ENCODE measurements around the gene CTNNBIP1.

Gene CTNNBIP1

GRCh38 chr1:9916452-9916851 lies 6.4 kb upstream of the CTNNBIP1 start:
- DNase-seq (ENCODE audit: low spot score) = no peak
- TF ChIP-seq, protein P1, sequence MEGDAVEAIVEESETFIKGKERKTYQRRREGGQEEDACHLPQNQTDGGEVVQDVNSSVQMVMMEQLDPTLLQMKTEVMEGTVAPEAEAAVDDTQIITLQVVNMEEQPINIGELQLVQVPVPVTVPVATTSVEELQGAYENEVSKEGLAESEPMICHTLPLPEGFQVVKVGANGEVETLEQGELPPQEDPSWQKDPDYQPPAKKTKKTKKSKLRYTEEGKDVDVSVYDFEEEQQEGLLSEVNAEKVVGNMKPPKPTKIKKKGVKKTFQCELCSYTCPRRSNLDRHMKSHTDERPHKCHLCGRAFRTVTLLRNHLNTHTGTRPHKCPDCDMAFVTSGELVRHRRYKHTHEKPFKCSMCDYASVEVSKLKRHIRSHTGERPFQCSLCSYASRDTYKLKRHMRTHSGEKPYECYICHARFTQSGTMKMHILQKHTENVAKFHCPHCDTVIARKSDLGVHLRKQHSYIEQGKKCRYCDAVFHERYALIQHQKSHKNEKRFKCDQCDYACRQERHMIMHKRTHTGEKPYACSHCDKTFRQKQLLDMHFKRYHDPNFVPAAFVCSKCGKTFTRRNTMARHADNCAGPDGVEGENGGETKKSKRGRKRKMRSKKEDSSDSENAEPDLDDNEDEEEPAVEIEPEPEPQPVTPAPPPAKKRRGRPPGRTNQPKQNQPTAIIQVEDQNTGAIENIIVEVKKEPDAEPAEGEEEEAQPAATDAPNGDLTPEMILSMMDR (conservative IDR thresholded peaks at IDR 0.05; ENCODE audit: low read depth) = no peak
- ChIA-PET POLR2A (ENCODE audit: low non-redundant PET) (interaction anchor here (0.6 to 1.1 kb wide), 2 partner anchors 27 to 1888 kb away, joined by 3 to 5 read pairs; partner anchors contain the start of genes LZIC and NMNAT1), CTCF (interaction anchor here (0.7 to 0.8 kb wide), 2 partner anchors 48 to 287 kb away, joined by 3 read pairs; no protein-coding TSS in a partner anchor)
- H3K27ac ChIP-seq = no peak overlapping the region

DNA sequence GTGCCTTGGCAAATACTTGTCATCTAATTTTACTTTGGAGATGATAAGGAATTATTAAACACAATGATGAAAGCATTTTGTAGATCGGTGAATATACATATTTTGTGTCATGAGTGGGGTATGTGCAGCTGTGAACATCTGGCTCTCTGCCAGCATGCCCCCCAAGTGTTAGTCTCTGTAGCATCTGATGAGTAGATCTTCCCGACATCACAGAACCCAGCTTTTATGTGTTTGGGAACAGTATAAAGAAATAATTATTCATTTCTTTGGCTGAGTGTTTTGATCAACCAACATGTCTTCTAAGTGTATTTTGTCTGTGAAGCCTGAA lies 4.5 kb upstream of the CTNNBIP1 start:
- TF ChIP-seq, protein P1 (conservative IDR thresholded peaks at IDR 0.05; ENCODE audit: low read depth) = no peak
- no peak overlapping the region for H3K27ac ChIP-seq
- DNase-seq (ENCODE audit: low spot score) = no peak
- CTCF ChIA-PET = interaction anchor here (0.6 to 2.1 kb wide), 8 partner anchors 20 to 505 kb away, joined by 3 to 16 read pairs (median 4); no protein-coding TSS in a partner anchor
- POLR2A ChIA-PET (ENCODE audit: low non-redundant PET) = no interaction called here

- no peak for DNase-seq (ENCODE audit: low spot score)
- ChIA-PET CTCF (interaction anchor here (0.7 kb wide), 1 partner anchor 44 kb away, joined by 3 read pairs; no protein-coding TSS in a partner anchor), POLR2A (ENCODE audit: low non-redundant PET) (no interaction called here)
- no peak overlapping the region for H3K27ac ChIP-seq
- TF ChIP-seq, protein P1 (conservative IDR thresholded peaks at IDR 0.05; ENCODE audit: low read depth) = no peak
These were observed 2.3 kb upstream of the CTNNBIP1 start for GRCh38 chr1:9912264-9912936.

GRCh38 chr1:9910423-9911178 lies 532 bp upstream of the CTNNBIP1 start:
- peak; percentile 98 for DNase-seq (ENCODE audit: low spot score)
- H3K27ac ChIP-seq = peak overlapping the region; percentile 96
- ChIA-PET POLR2A (ENCODE audit: low non-redundant PET) (interaction anchor here (0.8 kb wide), 1 partner anchor 20 kb away, joined by 10 read pairs; no protein-coding TSS in a partner anchor), CTCF (no interaction called here)
- TF ChIP-seq, protein P1 (conservative IDR thresholded peaks at IDR 0.05; ENCODE audit: low read depth) = no peak

DNA sequence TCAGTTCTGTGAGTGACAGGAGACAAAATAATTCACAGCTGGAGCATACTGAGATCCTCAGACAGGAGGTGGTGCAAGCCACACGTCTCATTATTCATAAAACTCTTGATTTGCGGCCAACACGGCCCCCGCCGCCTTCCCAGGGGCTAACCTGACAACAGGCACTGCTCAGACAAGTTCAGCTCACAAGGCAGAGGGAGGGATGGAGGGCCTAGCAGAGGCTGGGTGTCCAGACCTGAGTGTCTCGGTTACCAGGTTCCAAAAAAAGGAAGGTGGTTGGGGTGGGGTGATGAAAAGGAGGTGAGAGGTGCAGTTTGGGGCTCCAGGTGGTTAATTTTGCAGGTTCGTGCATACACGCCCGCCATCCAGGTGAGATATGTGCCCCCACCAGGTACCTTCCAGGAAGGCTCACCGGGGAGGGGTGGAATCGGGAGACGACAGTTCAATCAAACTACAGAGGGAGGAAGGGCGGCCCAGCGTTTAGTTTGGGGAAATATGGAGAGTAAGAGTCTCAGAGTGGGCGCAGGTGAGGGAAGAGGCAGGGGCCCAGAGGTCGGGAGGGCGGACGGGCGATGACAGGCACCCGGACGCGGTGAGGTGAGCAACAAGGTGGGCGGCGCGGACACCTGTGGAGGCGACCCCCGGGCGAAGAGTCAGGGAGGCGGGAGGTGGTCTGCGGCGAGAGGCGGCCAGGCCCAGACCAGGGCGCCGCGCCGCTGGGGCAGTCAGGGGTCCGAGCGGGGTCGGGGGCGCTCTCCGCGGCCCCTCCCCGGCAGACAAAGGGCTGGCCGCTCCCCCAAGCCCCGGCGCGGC lies 629 bp downstream of the CTNNBIP1 start:
- TF ChIP-seq, protein P1 (conservative IDR thresholded peaks at IDR 0.05; ENCODE audit: low read depth) = no peak
- peak overlapping the region; percentile 96 for H3K27ac ChIP-seq
- ChIA-PET CTCF (interaction anchor here (0.8 kb wide), 1 partner anchor 34 kb away, joined by 4 read pairs; no protein-coding TSS in a partner anchor), POLR2A (ENCODE audit: low non-redundant PET) (no interaction called here)
- peak; percentile 30 for DNase-seq (ENCODE audit: low spot score)

DNA sequence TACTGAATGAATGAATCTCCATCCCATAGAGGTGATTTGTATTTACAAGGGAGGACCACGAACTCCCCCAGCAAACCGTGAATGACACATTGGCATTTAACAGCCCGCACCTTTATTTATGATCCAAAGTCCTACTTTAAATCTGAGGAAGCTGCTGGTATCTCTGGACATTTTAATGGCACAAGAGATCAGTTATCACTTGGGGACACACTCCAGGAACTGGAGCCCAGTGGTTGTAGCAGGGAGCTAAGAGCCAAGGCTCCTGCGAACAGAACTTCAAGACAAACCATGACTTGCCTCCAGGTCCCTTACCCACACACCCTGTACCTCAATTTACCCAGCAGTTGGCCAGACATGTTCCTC lies 1.2 kb downstream of the CTNNBIP1 start:
- ChIA-PET CTCF (interaction anchor here (0.8 kb wide), 1 partner anchor 33 kb away, joined by 4 read pairs; no protein-coding TSS in a partner anchor), POLR2A (ENCODE audit: low non-redundant PET) (interaction anchor here (1.9 kb wide), 1 partner anchor 18 kb away, joined by 6 read pairs; no protein-coding TSS in a partner anchor)
- TF ChIP-seq, protein P1 (conservative IDR thresholded peaks at IDR 0.05; ENCODE audit: low read depth) = no peak
- DNase-seq (ENCODE audit: low spot score) = no peak
- H3K27ac ChIP-seq = peak overlapping the region; percentile 96
